PFSK-1 (cell line): ENCODE measurements around the gene GABRP.

Source experiments
- FOXP2 ChIP-seq: optimal IDR thresholded peaks from 2 replicates; pipeline ENCODE3; 2011; ENCODE audit warnings: borderline replicate concordance, control low read depth, inconsistent platforms; ENCODE audit not compliant: insufficient read depth; ENCODE audit errors: extremely low read length, extremely low read depth
- POLR2AphosphoS5 ChIP-seq: IDR thresholded peaks from 2 replicates; pipeline ENCODE4 v1.6.1; 2012; ENCODE audit warnings: low read depth, mild to moderate bottlenecking, control low read depth, low read length, moderate library complexity
- SIN3A ChIP-seq: IDR thresholded peaks from 2 replicates; pipeline ENCODE4 v1.6.1; 2012; ENCODE audit warnings: mild to moderate bottlenecking, low read length, moderate library complexity, borderline replicate concordance; ENCODE audit not compliant: insufficient read depth
- TAF1 ChIP-seq: IDR thresholded peaks from 2 replicates; pipeline ENCODE4 v1.6.1; 2012; ENCODE audit warnings: low read length, control low read depth, borderline replicate concordance; ENCODE audit not compliant: insufficient read depth
- TF ChIP-seq, protein P1 (sequence below), 2 experiments: IDR thresholded peaks; 2 replicates each; pipeline versions ENCODE4 v1.6.1 to v1.8.0; 2011 to 2012; ENCODE audit warnings: low read depth in 2 of 2, low read length in 2 of 2, control low read depth in 1 of 2, inconsistent platforms in 1 of 2, mild to moderate bottlenecking in 1 of 2, moderate library complexity in 1 of 2; ENCODE audit not compliant: insufficient read depth in 1 of 2

DNA sequence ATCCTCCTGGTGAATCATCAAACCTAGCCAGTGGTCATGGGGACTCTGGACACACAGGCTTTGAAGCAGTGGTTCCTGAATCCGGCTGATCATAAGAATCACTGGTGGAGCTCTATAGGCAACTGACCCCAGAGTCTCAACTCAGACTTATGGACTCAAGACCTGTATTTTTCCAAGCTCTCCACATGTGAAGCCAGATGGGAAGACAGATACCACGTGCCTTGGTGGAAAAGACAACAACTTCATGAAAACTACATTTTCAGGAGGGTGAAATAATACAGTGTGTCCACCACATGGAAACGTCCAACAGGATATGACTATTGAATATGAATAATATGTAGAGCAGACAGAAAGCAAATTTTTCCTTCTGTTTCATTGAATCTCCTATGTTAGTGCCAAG is 33.7 kb downstream of the GABRP start:
- TF ChIP-seq POLR2AphosphoS5 (no peak), TAF1 (no peak), SIN3A (no peak), FOXP2 (no peak)
- TF ChIP-seq, protein P1, sequence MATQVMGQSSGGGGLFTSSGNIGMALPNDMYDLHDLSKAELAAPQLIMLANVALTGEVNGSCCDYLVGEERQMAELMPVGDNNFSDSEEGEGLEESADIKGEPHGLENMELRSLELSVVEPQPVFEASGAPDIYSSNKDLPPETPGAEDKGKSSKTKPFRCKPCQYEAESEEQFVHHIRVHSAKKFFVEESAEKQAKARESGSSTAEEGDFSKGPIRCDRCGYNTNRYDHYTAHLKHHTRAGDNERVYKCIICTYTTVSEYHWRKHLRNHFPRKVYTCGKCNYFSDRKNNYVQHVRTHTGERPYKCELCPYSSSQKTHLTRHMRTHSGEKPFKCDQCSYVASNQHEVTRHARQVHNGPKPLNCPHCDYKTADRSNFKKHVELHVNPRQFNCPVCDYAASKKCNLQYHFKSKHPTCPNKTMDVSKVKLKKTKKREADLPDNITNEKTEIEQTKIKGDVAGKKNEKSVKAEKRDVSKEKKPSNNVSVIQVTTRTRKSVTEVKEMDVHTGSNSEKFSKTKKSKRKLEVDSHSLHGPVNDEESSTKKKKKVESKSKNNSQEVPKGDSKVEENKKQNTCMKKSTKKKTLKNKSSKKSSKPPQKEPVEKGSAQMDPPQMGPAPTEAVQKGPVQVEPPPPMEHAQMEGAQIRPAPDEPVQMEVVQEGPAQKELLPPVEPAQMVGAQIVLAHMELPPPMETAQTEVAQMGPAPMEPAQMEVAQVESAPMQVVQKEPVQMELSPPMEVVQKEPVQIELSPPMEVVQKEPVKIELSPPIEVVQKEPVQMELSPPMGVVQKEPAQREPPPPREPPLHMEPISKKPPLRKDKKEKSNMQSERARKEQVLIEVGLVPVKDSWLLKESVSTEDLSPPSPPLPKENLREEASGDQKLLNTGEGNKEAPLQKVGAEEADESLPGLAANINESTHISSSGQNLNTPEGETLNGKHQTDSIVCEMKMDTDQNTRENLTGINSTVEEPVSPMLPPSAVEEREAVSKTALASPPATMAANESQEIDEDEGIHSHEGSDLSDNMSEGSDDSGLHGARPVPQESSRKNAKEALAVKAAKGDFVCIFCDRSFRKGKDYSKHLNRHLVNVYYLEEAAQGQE (IDR thresholded peaks at IDR 0.05; ENCODE audit: insufficient read depth in 1 of 2, low read depth in 2 of 2, low read length in 2 of 2), result no peak
